Measurements from ENCODE around the gene TSC1.

DNA sequence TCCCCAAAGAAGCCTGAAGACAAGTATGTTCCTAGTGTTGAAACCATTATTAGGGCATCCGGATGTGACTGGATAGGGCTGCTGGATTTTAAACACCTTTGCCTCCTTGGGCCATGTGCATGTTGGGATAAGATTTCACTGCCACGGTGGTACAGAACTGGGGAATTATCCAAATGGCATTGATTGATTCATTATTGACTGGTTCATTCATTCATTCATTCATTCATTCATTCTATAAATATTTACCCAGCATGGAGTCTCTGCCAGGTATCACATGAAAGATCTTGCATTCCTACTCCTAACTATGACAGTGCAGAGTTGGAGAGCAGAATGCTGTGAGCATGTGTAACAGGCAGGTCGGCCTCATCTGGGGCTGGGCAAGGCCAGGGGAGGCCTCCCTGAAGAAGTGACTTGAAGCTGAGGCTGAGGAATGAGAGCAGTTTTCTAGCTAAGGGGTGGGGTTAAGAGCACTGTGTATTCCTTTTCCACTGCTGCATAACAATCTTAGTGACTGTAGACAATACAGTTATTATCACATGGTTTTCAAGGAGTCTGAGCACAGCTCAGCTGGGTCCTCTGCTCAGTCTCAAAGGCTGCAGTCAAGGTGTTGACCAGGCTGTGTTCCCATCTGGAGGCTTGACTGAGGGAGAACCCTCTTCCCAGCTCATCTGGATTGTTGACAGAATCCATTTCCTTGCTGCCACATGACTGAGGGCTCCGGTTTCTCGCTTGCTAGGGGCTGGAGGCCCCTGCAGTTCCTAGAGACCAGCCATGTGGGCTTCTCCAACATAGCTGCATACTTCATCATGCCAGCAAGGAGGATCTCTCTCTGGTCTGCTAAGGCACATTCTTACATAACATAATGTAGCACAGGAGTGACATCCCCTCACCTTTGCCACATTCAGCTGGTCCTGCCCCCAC lies 102.0 kb downstream of the TSC1 start:
- TF ChIP-seq CTCF (conservative IDR thresholded peaks at IDR 0.05; ENCODE audit: low read depth, low read length) (no peak), EZH2 (IDR thresholded peaks at IDR 0.05; ENCODE audit: borderline replicate concordance, low read depth, low read length, poor library complexity, severe bottlenecking) (no peak)

Measured in A673 (cell line).